Measurements from ENCODE around the gene WDR53.
A peak's percentile ranks its signal among the peaks of the same experiment; 100 is the strongest.

Gene WDR53

DNA sequence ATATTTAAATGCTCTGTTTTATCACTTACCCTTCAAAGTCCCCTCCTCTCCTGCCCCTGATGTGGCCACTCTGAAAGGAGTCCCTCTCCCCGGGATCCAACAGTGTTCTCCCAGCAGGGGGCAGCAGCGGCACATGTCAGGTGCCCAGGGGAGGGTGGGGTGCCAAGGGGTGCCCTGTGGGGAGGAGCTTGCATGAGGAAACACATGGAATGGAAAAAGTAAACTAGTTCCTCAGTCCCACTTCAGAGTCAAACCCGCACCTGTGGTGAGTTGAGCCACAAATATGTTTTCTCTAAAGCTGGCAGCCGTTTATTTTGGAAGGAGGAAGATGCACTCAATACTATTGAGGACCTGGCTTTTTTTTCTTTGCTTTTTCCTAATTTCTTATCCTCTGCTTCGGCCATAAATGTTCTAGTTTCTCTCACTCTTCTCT lies 41.0 kb upstream of the WDR53 start:
- DNase-seq (ENCODE audit: low spot score): peak; percentile 87
- Histone ChIP-seq H3K36me3 (ENCODE audit: low read depth) (no peaks in the 10 kb centered on the region), H3K27me3 (ENCODE audit: insufficient read depth, poor library complexity, severe bottlenecking) (no peaks in the 10 kb centered on the region), H3K9me3 (ENCODE audit: severe bottlenecking) (no peaks in the 10 kb centered on the region), H3K4me3 (ENCODE audit: severe bottlenecking) (no peak overlapping the region), H3K27ac (ENCODE audit: poor library complexity, severe bottlenecking) (no peak overlapping the region), H3K4me1 (ENCODE audit: insufficient read depth, poor library complexity, severe bottlenecking) (peaks cover 9% of the 10 kb centered on the region)
- TF ChIP-seq, protein P1, sequence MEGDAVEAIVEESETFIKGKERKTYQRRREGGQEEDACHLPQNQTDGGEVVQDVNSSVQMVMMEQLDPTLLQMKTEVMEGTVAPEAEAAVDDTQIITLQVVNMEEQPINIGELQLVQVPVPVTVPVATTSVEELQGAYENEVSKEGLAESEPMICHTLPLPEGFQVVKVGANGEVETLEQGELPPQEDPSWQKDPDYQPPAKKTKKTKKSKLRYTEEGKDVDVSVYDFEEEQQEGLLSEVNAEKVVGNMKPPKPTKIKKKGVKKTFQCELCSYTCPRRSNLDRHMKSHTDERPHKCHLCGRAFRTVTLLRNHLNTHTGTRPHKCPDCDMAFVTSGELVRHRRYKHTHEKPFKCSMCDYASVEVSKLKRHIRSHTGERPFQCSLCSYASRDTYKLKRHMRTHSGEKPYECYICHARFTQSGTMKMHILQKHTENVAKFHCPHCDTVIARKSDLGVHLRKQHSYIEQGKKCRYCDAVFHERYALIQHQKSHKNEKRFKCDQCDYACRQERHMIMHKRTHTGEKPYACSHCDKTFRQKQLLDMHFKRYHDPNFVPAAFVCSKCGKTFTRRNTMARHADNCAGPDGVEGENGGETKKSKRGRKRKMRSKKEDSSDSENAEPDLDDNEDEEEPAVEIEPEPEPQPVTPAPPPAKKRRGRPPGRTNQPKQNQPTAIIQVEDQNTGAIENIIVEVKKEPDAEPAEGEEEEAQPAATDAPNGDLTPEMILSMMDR (IDR thresholded peaks at IDR 0.05; ENCODE audit: poor library complexity, severe bottlenecking): peak; percentile 94
- ATAC-seq (ENCODE audit: low read depth): peak; percentile 97

DNA sequence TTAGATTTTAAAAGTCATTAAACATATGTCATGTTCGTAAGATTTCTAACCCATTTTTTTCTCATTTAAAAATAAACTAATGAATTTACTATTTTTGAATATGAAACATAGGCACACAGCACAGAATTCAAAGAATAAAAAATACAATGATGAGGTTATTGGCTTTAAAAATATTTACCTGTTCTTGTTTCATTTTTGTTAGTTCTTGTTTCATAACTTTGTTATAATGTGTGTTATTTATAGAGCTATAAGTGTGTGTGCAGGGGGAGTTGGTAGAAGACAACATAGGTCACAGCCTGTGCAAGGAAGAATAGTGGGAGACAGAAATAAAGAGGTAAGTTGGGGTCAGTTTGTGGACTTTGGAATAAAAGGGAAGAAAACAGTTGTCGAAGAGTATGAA lies 40.3 kb upstream of the WDR53 start:
- H3K4me3 ChIP-seq (ENCODE audit: severe bottlenecking): no peak overlapping the region
- DNase-seq (ENCODE audit: low spot score): no peak
- H3K9me3 ChIP-seq (ENCODE audit: severe bottlenecking): no peaks in the 10 kb centered on the region
- H3K36me3 ChIP-seq (ENCODE audit: low read depth): no peaks in the 10 kb centered on the region
- TF ChIP-seq, protein P1 (IDR thresholded peaks at IDR 0.05; ENCODE audit: poor library complexity, severe bottlenecking): no peak
- ATAC-seq (ENCODE audit: low read depth): no peak
- no peak overlapping the region for H3K27ac ChIP-seq (ENCODE audit: poor library complexity, severe bottlenecking)
- peaks cover 9% of the 10 kb centered on the region for H3K4me1 ChIP-seq (ENCODE audit: insufficient read depth, poor library complexity, severe bottlenecking)
- H3K27me3 ChIP-seq (ENCODE audit: insufficient read depth, poor library complexity, severe bottlenecking): no peaks in the 10 kb centered on the region

DNA sequence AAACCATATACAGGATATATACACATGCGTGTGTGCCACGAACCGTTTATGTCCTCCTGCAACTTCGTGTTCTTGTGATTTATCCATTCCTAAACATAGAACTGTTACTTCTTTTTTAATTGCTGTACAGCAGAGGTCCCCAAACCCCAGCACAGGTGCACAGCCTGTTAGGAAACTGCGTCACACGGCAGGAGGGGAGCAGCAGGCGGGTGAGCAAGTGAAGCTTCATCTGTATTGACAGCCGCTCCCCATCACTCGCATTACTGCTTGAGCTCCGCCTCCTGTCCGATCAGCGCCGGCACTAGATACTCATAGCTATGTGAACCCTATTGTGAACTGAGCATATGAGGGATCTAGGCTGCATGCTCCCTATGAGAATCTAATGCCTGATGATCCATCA lies 36.2 kb upstream of the WDR53 start:
- Histone ChIP-seq H3K9me3 (ENCODE audit: severe bottlenecking) (no peaks in the 10 kb centered on the region), H3K4me1 (ENCODE audit: insufficient read depth, poor library complexity, severe bottlenecking) (no peaks in the 10 kb centered on the region), H3K4me3 (ENCODE audit: severe bottlenecking) (no peak overlapping the region), H3K27ac (ENCODE audit: poor library complexity, severe bottlenecking) (no peak overlapping the region), H3K27me3 (ENCODE audit: insufficient read depth, poor library complexity, severe bottlenecking) (no peaks in the 10 kb centered on the region), H3K36me3 (ENCODE audit: low read depth) (no peaks in the 10 kb centered on the region)
- TF ChIP-seq, protein P1 (IDR thresholded peaks at IDR 0.05; ENCODE audit: poor library complexity, severe bottlenecking): no peak
- DNase-seq (ENCODE audit: low spot score): no peak
- ATAC-seq (ENCODE audit: low read depth): no peak

DNA sequence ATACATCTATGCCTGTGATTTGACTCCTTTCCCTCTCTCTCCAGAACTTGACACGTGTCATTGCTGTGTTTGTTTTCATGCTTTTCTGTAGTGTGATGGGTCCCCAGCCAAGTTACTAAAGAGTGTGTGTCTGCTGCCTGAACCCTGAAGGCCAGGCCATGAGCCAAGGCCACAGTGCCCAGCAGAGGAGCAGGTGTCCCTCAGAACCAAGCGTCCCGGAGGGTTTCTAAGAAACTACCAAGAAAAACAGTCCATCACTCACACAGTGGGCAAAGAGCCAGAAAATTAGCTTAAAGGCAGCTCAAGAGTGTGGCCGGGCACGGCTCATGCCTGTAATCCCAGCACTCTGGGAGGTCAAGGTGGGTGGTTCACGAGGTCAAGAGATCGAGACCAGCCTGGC lies 35.3 kb upstream of the WDR53 start:
- Histone ChIP-seq H3K36me3 (ENCODE audit: low read depth) (no peaks in the 10 kb centered on the region), H3K9me3 (ENCODE audit: severe bottlenecking) (no peaks in the 10 kb centered on the region), H3K27me3 (ENCODE audit: insufficient read depth, poor library complexity, severe bottlenecking) (no peaks in the 10 kb centered on the region), H3K4me3 (ENCODE audit: severe bottlenecking) (no peak overlapping the region), H3K4me1 (ENCODE audit: insufficient read depth, poor library complexity, severe bottlenecking) (no peaks in the 10 kb centered on the region), H3K27ac (ENCODE audit: poor library complexity, severe bottlenecking) (no peak overlapping the region)
- TF ChIP-seq, protein P1 (IDR thresholded peaks at IDR 0.05; ENCODE audit: poor library complexity, severe bottlenecking): no peak
- ATAC-seq (ENCODE audit: low read depth): no peak
- no peak for DNase-seq (ENCODE audit: low spot score)

DNA sequence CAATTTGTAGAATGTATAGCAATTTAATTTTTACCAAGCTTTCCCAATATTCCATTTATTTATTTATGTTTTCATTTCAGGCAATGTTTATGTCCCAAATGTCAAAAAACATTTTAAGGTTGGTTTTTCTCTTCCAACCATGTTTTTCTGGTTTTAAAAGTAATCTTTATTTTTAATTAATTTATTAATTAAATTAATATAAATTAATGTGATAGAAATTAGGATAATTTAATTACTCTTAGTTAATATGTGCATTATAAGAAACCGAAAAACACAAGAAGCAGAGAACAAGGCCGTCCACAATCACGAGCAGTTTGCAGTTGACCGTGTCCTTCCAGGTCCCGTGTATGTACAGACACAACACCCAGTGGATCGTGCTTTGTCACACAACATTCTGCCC lies 34.3 kb upstream of the WDR53 start:
- ATAC-seq (ENCODE audit: low read depth) (no peak), DNase-seq (ENCODE audit: low spot score) (no peak)
- Histone ChIP-seq H3K27ac (ENCODE audit: poor library complexity, severe bottlenecking) (no peak overlapping the region), H3K36me3 (ENCODE audit: low read depth) (no peaks in the 10 kb centered on the region), H3K9me3 (ENCODE audit: severe bottlenecking) (no peaks in the 10 kb centered on the region), H3K27me3 (ENCODE audit: insufficient read depth, poor library complexity, severe bottlenecking) (no peaks in the 10 kb centered on the region), H3K4me3 (ENCODE audit: severe bottlenecking) (no peak overlapping the region), H3K4me1 (ENCODE audit: insufficient read depth, poor library complexity, severe bottlenecking) (no peaks in the 10 kb centered on the region)
- TF ChIP-seq, protein P1 (IDR thresholded peaks at IDR 0.05; ENCODE audit: poor library complexity, severe bottlenecking): no peak
